Ishikawa (cell line): ENCODE measurements around the gene DUSP22.

Source experiments
- CREB1 ChIP-seq: IDR thresholded peaks from 2 replicates; pipeline ENCODE4 v1.6.1; 2012; ENCODE audit warnings: low read depth
- EGR1 ChIP-seq: IDR thresholded peaks from 2 replicates; pipeline ENCODE4 v1.6.1; 2012
- NFIC ChIP-seq: IDR thresholded peaks from 2 replicates; pipeline ENCODE4 v1.6.1; 2012
- TAF1 ChIP-seq: IDR thresholded peaks from 2 replicates; pipeline ENCODE4 v1.6.1; 2012; ENCODE audit warnings: low read depth, mild to moderate bottlenecking
- YY1 ChIP-seq: IDR thresholded peaks from 2 replicates; pipeline ENCODE4 v1.6.1; 2012; ENCODE audit warnings: low read depth

DNA sequence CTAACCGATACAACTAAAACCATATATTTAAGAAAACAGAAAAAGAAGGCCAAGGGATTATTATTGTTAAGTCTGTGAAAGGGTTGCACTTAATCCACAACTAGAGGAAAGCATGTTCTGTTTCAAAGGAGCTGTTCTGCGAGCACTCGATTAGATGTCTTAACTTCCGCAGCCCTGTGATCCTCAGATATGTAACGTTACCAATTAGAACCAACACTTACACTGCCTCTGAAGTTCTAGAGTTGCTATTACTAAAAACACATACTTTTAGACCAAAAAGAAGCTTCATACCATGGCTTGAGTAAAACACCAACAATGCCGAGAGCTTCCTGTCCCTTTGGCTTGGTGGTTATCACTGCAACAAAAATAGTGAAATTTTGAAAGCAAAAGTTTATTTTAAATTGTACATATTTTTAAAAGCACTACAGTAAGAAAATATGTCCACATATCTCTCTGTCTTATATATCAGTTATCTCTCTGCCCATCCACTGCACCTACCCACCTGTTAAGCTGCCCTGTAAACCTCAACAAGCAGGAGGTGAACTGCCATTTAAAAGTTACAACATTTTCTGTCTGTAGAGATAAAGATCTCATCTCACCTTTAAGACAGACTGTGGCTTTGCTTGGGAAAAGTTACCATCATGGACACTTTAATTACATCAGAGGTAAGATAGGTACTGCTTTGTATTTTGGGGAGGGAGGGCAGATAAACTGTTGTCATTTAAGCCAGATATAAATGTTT lies 7.1 kb upstream of the DUSP22 start:
- TF ChIP-seq TAF1 (no peak), EGR1 (no peak), CREB1 (no peak), YY1 (no peak), NFIC (no peak)
